GM21717 (cell line): ENCODE data around the gene LAMB2.

Experiments used
- ATAC-seq: cut with Tn5 transposase; IDR thresholded peaks from one replicate; pipeline ENCODE4 v1.9.1; 2021; ENCODE audit warnings: mild to moderate bottlenecking, moderate library complexity; ENCODE audit not compliant: unreplicated experiment

LAMB2 gene

DNA sequence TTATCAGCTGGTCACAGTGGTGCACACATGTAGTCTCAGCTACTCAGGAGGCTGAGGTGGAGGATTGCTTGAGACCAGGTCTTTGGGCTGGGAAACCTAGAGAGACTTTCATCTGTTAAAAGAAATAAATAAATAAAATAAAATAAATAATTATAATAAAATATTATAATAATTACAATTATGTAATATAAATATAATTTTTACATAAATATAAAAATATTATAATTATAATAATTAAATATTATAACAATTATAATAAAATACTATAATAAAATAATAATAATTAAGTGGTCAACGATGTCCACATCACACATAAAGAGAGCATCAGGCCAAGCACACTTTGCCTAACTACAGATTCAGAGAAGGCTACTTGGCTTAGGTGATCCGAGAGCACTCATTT lies 53.6 kb downstream of the LAMB2 start:
- ATAC-seq: no peak

DNA sequence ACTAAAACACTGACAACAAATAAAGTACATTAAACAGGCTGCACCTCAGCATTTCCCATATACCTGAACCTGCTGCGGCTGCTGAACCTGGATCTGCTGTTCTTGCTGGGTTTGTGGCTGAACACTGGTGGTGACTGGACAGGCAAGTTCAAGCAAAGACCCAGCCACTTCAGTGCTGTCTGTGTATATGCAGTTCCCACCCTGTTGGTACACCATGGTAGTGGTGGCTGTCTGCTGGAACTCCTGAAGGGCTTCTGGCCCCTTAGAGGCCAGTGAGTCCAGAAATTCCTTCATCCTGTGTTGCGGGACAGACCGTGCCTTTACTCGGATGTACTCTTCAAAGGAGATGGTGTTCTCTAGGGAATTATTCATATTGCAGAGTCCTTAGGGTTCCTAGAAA lies 56.2 kb downstream of the LAMB2 start:
- ATAC-seq: no peak

DNA sequence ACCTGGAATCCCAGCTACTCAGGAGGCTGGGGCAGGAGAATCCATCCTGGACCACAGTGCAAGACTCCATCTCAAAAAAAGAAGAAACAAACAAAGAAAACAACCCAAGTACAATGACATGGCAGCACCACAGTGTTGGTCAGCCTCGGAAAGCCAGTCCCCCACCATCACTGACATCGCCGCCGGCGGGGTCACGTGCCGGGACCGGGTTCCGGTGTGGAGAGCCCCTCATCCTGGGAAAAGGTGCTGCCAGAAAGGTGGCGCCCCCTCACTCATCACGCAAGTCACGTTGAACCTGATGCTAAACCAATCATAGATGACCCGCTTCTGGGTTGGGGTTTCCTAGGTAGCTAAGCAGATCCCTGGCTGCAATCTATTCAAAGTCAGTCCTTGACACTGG lies 56.7 kb downstream of the LAMB2 start:
- no peak for ATAC-seq
